Measurements from ENCODE around the gene PKP3. TPM values are rescaled to one million over a fixed set of nuclear protein-coding genes. Genes with fewer than 3 reads are reported as not detected.

PKP3 gene
- polyA plus RNA-seq, 2 of the 4 experiments (the other 2 are of a cell fraction): 12.1 to 25.9 TPM

DNA sequence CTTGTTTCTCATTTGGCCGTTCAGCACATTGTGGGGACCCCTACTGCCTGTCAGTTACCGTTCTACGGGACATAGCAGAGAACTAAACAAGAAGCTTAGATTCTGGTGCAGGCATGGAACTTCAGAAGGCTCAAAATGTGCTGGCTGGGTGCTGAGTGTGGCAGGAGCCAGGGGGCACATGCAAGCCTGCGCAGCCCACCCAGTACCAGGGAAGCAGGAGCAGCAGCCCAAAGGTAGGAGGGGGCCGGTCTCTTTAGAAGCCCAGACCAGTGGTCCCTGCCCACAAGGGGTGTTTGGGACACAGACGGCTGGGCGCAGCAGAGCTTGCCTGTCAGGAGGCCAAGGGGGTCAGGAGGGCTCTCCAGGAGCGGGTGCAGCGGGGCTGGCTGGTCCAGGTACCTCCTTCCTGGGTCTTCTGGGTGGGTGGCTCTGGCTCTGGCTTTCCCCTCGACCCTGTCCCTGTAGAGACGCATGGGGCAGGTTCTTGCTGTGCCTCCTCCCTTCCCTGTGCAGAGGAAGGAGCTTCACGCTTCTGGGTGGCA lies 58.3 kb downstream of the PKP3 start (continued):
- TF ChIP-seq SREBF2 (IDR thresholded peaks at IDR 0.05): no peak

DNA sequence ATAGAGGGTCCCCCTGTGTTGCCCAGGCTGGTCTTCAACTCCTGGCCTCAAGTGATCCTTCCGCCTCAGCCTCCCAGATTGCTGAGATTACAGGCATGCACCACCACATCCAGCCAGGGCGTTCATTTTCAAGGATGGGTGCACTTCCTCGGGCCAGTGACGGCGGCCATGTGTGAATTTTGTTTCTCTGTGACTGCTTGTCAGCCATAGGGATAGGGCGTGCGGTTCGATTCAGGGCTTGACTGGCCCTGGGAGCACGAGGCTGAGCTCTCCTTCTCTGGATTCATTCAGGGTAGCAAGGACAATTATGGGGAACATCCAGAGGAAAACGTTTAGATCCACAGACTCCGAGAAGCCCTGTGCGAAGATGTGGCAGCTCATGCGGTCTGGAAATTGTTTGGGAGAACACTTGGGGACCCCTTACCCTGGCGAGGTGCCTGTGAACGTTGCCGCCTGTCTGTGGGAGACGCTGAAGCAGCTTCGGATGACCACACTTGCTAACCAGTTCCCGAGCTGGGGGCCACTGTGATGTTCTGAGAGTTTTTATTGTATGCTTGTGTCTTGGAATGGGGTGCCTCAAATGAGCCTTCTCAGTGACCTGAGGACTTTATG lies 59.0 kb downstream of the PKP3 start:
- Histone ChIP-seq H3K4me3 (no peak overlapping the region), H3K9me3 (no peaks in the 10 kb centered on the region), H3K27ac (no peak overlapping the region), H3K4me2 (no peak overlapping the region), H3K4me1 (peaks cover 18% of the 10 kb centered on the region)
- WGBS (ENCODE audit: missing lambda C conversion rate): 85% methylated on average over 19 of the region's 19 CpGs
- ATAC-seq (no peak), DNase-seq (ENCODE audit: low read depth in 1 of 2, low spot score in 1 of 2) (no peak), FAIRE-seq (no peak)
- TF ChIP-seq SMC3 (IDR thresholded peaks at IDR 0.05): no peak
- TF ChIP-seq, protein P1, sequence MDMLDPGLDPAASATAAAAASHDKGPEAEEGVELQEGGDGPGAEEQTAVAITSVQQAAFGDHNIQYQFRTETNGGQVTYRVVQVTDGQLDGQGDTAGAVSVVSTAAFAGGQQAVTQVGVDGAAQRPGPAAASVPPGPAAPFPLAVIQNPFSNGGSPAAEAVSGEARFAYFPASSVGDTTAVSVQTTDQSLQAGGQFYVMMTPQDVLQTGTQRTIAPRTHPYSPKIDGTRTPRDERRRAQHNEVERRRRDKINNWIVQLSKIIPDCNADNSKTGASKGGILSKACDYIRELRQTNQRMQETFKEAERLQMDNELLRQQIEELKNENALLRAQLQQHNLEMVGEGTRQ (IDR thresholded peaks at IDR 0.05): no peak
- TF ChIP-seq POLR2A (IDR thresholded peaks at IDR 0.05; ENCODE audit: low read length): no peak
- POLR2A ChIA-PET: no interaction called here
- CTCF ChIA-PET: interaction anchor here (0.8 to 8.4 kb wide), 4 partner anchors 13 to 56 kb away, joined by 3 to 112 read pairs (median 8); no protein-coding TSS in a partner anchor

DNA sequence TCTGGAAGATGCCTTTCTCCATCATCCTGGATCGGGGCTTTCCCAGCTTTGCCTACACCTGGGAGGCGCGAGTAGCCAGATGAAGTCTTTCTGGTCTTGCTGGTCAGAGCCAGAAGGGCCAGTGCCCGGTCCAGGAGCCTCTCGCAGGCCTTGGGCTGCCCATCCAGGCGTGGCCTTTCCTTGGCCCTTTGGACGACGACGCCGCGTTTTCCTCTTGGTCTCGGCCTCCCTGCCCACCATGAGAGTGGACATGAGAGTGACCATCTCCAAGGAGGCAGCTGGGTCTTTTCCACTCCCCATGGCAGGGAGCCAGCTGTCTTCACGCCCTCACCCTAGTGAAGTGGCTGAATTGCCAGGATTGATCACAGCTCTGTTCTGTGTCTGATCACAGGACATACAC lies 59.6 kb downstream of the PKP3 start:
- ATAC-seq: no peak
- CTCF ChIA-PET: interaction anchor here (0.8 to 8.4 kb wide), 4 partner anchors 14 to 57 kb away, joined by 3 to 112 read pairs (median 8); no protein-coding TSS in a partner anchor
- WGBS (ENCODE audit: missing lambda C conversion rate): 91% methylated on average over 12 of the region's 13 CpGs

More for the DNA sequence above, 59.6 kb downstream of the PKP3 start:
- Histone ChIP-seq H3K4me3 (no peak overlapping the region), H3K27ac (no peak overlapping the region), H3K4me1 (peaks cover 18% of the 10 kb centered on the region), H3K9me3 (no peaks in the 10 kb centered on the region), H3K4me2 (no peak overlapping the region)
- no peak for DNase-seq (ENCODE audit: low read depth in 1 of 2, low spot score in 1 of 2)
- TF ChIP-seq, protein P1 (IDR thresholded peaks at IDR 0.05): no peak
- TF ChIP-seq HEYL (CRISPR knock-in tag; IDR thresholded peaks at IDR 0.05): no peak
- no peak for TF ChIP-seq CHD2 (IDR thresholded peaks at IDR 0.05; ENCODE audit: low read length, partially characterized antibody)
- TF ChIP-seq, protein P2, sequence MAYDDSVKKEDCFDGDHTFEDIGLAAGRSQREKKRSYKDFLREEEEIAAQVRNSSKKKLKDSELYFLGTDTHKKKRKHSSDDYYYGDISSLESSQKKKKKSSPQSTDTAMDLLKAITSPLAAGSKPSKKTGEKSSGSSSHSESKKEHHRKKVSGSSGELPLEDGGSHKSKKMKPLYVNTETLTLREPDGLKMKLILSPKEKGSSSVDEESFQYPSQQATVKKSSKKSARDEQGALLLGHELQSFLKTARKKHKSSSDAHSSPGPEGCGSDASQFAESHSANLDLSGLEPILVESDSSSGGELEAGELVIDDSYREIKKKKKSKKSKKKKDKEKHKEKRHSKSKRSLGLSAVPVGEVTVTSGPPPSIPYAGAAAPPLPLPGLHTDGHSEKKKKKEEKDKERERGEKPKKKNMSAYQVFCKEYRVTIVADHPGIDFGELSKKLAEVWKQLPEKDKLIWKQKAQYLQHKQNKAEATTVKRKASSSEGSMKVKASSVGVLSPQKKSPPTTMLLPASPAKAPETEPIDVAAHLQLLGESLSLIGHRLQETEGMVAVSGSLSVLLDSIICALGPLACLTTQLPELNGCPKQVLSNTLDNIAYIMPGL (CRISPR knock-in tag; IDR thresholded peaks at IDR 0.05; ENCODE audit: borderline replicate concordance): no peak
- no peak for TF ChIP-seq FOXS1 (CRISPR knock-in tag; IDR thresholded peaks at IDR 0.05)
- TF ChIP-seq JUNB (IDR thresholded peaks at IDR 0.05): no peak
- TF ChIP-seq ZFP36 (IDR thresholded peaks at IDR 0.05; ENCODE audit: borderline replicate concordance, partially characterized antibody): no peak
- TF ChIP-seq HOXB5 (CRISPR knock-in tag; IDR thresholded peaks at IDR 0.05): no peak
- TF ChIP-seq, protein P3, sequence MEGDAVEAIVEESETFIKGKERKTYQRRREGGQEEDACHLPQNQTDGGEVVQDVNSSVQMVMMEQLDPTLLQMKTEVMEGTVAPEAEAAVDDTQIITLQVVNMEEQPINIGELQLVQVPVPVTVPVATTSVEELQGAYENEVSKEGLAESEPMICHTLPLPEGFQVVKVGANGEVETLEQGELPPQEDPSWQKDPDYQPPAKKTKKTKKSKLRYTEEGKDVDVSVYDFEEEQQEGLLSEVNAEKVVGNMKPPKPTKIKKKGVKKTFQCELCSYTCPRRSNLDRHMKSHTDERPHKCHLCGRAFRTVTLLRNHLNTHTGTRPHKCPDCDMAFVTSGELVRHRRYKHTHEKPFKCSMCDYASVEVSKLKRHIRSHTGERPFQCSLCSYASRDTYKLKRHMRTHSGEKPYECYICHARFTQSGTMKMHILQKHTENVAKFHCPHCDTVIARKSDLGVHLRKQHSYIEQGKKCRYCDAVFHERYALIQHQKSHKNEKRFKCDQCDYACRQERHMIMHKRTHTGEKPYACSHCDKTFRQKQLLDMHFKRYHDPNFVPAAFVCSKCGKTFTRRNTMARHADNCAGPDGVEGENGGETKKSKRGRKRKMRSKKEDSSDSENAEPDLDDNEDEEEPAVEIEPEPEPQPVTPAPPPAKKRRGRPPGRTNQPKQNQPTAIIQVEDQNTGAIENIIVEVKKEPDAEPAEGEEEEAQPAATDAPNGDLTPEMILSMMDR (IDR thresholded peaks at IDR 0.05): no peak
- no peak for TF ChIP-seq ZNF302 (CRISPR knock-in tag; IDR thresholded peaks at IDR 0.05)
- TF ChIP-seq RFX5 (IDR thresholded peaks at IDR 0.05): no peak
- TF ChIP-seq NPAS2 (CRISPR knock-in tag; IDR thresholded peaks at IDR 0.05; ENCODE audit: borderline replicate concordance): no peak
- TF ChIP-seq HOXA7 (CRISPR knock-in tag; IDR thresholded peaks at IDR 0.05): no peak
- no peak for TF ChIP-seq HOXB13 (CRISPR knock-in tag; IDR thresholded peaks at IDR 0.05; ENCODE audit: low read depth)
- no peak for TF ChIP-seq FOSL2 (IDR thresholded peaks at IDR 0.05)
- TF ChIP-seq FOSL2 (CRISPR knock-in tag; IDR thresholded peaks at IDR 0.05): no peak
- no peak for TF ChIP-seq POLR2AphosphoS2 (conservative IDR thresholded peaks at IDR 0.05; ENCODE audit: low read length)
- no peak for TF ChIP-seq ESRRA (IDR thresholded peaks at IDR 0.05; ENCODE audit: borderline replicate concordance, low read length)
- no peak for TF ChIP-seq RAD21 (conservative IDR thresholded peaks at IDR 0.05 in 1 of 2, IDR thresholded peaks at IDR 0.05 in 1 of 2)
- TF ChIP-seq POLR2A (IDR thresholded peaks at IDR 0.05; ENCODE audit: low read length): no peak
- no peak for FAIRE-seq
- POLR2A ChIA-PET: no interaction called here
